Measurements from ENCODE around the gene CNTNAP5.

The CNTNAP5 gene

GRCh38 chr2:124053796-124054195 lies 28.7 kb downstream of the CNTNAP5 start:
- no peak for DNase-seq (ENCODE audit: low read depth in 2 of 3, low spot score in 1 of 3)

- DNase-seq (ENCODE audit: low read depth in 2 of 3, low spot score in 1 of 3): no peak
Observed at GRCh38 chr2:124063596-124063995, 38.5 kb downstream of the CNTNAP5 start.

DNA sequence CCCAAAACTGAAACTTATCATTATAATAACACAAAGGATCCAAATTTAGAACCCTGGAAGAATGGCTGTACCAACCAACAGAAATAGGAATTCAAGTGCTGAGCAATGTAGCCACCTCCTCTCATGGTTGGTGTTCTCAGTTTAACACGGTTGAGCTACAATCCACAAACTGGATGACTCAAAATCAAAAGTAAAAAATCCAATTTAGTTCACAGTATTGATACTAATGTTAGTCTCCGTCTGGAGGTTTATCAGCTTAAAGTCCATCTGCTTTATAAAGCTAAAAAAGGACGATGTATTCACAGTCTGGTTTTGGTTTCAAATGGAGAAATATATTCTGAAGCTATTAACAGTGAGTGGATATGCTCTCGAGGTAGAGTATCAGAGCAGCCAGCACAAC lies 40.5 kb downstream of the CNTNAP5 start:
- no peak for DNase-seq (ENCODE audit: low read depth in 2 of 3, low spot score in 1 of 3)

- DNase-seq (ENCODE audit: low read depth in 2 of 3, low spot score in 1 of 3): no peak
Observed at GRCh38 chr2:124066776-124067175, 41.7 kb downstream of the CNTNAP5 start.

DNA sequence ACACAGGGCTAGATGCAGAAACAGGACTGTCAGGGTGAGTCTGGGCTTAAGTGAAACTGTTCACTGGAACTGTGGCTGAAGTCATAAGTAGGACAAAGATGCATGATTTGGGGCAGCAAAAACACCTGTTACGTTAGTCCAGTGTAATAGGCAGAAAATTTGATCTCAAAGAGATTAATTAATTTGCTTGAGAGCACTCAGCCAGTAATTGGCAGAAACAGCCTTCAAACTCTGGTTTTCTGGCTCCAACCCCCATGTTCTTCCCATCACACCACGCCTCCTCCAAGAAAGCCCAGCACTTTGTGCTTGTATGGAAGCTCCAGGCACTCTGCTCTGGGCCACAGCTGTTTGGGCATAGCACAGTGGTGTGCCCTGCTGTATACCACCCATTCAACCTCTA lies 54.0 kb downstream of the CNTNAP5 start:
- no peak for DNase-seq (ENCODE audit: low read depth in 2 of 3, low spot score in 1 of 3)

DNA sequence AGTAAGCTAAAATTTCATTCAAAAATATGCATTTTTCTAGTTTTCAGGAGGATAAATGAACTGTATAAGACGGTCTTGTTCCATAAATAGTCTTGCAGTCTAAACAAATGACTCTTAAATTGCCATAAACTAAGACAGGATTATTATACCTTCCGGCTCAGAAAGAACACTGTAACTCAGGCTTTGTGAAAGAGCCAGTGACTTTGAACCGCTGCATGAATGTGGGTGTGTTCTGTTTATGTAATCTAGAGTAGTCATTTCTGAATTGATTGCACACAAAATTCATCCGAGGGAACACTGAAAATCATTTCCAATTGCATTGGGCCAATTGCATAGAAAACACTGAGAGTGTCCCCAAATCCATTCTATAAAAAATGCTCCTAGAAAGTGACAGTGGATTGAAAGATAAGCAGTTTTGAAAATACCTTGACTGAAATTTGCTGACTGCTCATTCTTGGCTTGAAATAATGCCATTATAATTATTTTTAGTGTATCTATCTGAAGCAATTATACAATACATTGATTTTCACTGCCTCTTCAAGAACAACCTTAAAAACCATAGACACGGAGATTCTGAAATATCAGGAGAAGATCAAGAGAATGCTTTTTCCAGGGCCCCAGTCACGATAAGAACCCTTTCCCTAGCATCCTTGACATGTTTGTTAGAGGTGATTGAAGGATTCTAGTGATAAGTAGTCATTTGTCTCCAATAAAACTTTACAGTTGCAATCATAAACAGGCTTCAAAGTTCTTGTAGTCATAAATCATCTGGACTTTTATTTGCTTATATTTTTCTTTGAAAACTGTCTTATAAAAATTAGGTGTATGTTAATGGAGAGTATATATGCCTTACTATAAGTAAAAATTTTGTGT lies 55.4 kb downstream of the CNTNAP5 start:
- DNase-seq (ENCODE audit: low read depth in 2 of 3, low spot score in 1 of 3): no peak

- DNase-seq (ENCODE audit: low read depth in 2 of 3, low spot score in 1 of 3): no peak
Observed at GRCh38 chr2:124081154-124081716, 56.1 kb downstream of the CNTNAP5 start.

- no peak for DNase-seq (ENCODE audit: low read depth in 2 of 3, low spot score in 1 of 3)
Observed at GRCh38 chr2:124088616-124089015, 63.5 kb downstream of the CNTNAP5 start.

DNA sequence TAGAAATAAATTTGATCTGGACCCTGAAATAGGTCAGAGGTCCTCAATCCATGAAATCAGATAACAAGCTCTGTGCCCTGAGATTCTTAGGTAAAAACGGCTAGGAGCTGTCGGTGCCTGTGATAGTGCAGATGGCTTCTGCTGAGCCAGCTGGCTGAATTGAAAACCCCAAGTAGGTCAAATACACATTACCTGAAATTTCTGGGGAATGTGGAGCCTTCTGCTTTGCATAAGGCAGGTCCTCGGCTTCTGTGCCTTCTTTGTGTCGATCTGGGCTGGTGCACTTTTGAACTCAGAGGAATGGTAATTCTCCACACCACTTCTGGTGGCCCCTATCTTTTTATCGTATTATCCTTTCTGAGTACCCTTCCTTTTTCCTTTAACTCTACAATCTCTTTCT lies 66.6 kb downstream of the CNTNAP5 start:
- no peak for DNase-seq (ENCODE audit: low read depth in 2 of 3, low spot score in 1 of 3)

GRCh38 chr2:124092651-124093050 lies 67.6 kb downstream of the CNTNAP5 start:
- DNase-seq (ENCODE audit: low read depth in 2 of 3, low spot score in 1 of 3): no peak

GRCh38 chr2:124104914-124105313 lies 79.8 kb downstream of the CNTNAP5 start:
- DNase-seq (ENCODE audit: low read depth in 2 of 3, low spot score in 1 of 3): no peak

GRCh38 chr2:124112206-124112605 lies 87.1 kb downstream of the CNTNAP5 start:
- no peak for DNase-seq (ENCODE audit: low read depth in 2 of 3, low spot score in 1 of 3)

GRCh38 chr2:124112966-124113365 lies 87.9 kb downstream of the CNTNAP5 start:
- DNase-seq (ENCODE audit: low read depth in 2 of 3, low spot score in 1 of 3): no peak

DNA sequence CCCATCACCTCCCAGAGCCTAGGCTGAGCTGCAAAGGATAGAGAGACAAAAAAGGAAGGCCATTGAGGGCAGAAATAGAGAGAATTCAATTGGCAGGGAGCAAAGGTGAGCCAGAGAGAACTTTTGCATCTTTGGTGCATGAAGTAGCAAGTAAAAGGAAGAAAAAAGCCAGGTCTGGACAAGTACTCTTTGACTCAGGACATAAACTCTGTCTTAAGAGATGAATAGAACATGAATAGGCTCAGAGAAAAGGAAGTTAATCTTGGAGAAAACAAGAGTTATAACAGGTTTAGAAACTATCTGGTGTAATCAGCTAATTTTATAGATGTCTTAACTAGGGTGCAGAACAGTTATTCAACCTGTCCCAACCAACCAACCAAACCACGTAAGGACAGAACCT lies 95.2 kb downstream of the CNTNAP5 start:
- DNase-seq (ENCODE audit: low read depth in 2 of 3, low spot score in 1 of 3): no peak

DNA sequence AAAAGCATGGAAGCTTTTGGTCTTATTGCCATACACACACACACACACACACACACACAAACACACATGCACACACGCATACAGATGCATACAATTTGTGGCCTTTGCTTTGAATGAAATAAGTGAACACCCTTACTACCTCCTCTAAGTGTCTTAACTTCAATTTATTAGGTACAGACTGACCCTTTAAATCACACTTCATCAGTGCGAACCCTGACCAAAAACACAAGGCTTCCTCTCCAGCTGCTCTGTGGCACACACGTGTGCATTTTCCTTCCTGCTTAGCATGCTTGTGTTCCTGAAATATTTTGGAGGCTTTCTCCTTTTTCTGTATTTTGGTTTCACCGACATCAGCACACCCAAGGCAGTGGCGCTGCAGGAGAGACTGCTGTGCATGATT lies 96.0 kb downstream of the CNTNAP5 start:
- no peak for DNase-seq (ENCODE audit: low read depth in 2 of 3, low spot score in 1 of 3)

DNA sequence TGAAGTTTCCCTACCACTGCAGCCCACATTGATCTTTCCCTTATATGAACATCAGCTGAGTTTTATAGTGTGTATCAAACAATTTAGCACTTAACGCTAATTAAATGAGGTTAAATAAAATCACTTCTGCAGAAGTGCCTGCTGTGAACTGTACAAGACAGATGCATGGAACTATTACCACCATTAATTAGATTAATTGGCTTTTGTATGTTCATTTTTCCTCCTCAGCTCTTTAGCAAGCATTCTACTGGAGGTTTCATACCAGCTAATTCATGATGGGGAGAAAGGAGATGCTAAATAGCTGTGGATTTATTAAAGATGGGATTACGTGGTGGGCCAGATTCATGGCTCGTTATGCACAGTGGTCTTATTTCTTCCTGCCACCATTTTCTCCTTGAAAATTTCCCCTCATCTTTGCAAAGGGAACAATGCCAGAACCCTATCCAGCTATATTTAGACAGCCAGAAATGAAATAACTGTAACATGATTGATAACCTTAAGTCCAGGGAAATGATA lies 96.7 kb downstream of the CNTNAP5 start:
- DNase-seq (ENCODE audit: low read depth in 2 of 3, low spot score in 1 of 3): no peak

GRCh38 chr2:124122340-124122739 lies 97.3 kb downstream of the CNTNAP5 start:
- DNase-seq (ENCODE audit: low read depth in 2 of 3, low spot score in 1 of 3): no peak

DNA sequence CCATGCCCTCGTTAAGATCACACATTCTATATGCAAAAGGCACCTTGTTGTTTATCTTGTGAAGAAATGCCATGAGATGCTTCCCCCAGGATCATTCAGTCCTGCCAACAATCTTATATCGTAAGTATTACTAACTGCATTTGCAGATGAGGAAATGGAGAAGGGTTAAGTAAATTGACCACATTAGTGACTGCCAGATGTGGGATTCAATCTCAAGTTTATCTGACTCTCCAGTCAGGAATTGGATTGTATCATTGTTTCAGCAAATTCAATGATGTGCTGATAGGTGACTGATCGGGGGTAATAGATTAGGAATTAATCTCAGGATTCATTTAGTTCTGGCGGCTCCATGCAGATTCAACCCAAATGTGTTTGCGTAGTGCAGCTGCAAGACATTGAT lies 106.2 kb downstream of the CNTNAP5 start:
- DNase-seq (ENCODE audit: low read depth in 2 of 3, low spot score in 1 of 3): no peak

GRCh38 chr2:124136110-124136509 lies 111.0 kb downstream of the CNTNAP5 start:
- no peak for DNase-seq (ENCODE audit: low read depth in 2 of 3, low spot score in 1 of 3)

- no peak for DNase-seq (ENCODE audit: low read depth in 2 of 3, low spot score in 1 of 3)
Observed at GRCh38 chr2:124138076-124138475, 113.0 kb downstream of the CNTNAP5 start.

DNA sequence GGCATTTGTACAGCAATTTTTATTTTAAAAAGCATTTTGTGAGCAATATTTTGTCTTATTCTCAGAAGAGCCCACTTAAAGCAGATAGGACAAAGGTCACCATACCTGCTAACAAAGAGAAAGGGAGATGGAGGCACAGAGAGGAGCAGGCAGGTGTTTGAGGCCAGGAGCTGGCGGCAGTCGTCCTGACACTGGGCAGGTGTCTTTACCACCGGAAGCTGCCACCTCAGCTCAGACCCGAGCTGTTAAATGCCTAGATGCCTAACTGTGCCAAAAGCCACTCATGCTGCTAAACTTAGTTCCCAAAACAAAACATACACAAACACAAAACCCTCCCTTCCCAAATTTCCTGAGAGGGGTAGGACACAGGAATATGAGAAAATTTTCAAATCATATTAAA lies 120.9 kb downstream of the CNTNAP5 start:
- no peak for DNase-seq (ENCODE audit: low read depth in 2 of 3, low spot score in 1 of 3)

GRCh38 chr2:124147552-124147951 lies 122.5 kb downstream of the CNTNAP5 start:
- DNase-seq (ENCODE audit: low read depth in 2 of 3, low spot score in 1 of 3): no peak

GRCh38 chr2:124149571-124149970 lies 124.5 kb downstream of the CNTNAP5 start:
- DNase-seq (ENCODE audit: low read depth in 2 of 3, low spot score in 1 of 3): no peak
